Thyroid gland (tissue), 4 donors: Measurements from ENCODE around the gene WNT11.

Source experiments
- CTCF ChIP-seq, 6 experiments: fragments of 200-600 bp in 3 of 6; fragments of 450-650 bp in 3 of 6; sonication (generic) in 3 of 6; IDR thresholded peaks; one replicate each; pipeline ENCODE4 v1.5.1; 2016 to 2019; ENCODE audit warnings: antibody characterized with exemption in 6 of 6, mild to moderate bottlenecking in 2 of 6, inconsistent platforms in 1 of 6, moderate library complexity in 1 of 6
- POLR2A ChIP-seq, 2 donors: fragments of 450-650 bp; IDR thresholded peaks; one replicate each; pipeline ENCODE4 v1.6.1; 2017; ENCODE audit warnings: antibody characterized with exemption in 2 of 2, mild to moderate bottlenecking in 2 of 2, moderate library complexity in 1 of 2

GRCh38 chr11:76158394-76159302, 47.7 kb downstream of the WNT11 start:
- TF ChIP-seq POLR2A (IDR thresholded peaks at IDR 0.05) (no peak), CTCF (IDR thresholded peaks at IDR 0.05) (no peak)
